ENCODE data around the gene FJX1. TPM values are rescaled to one million over a fixed set of nuclear protein-coding genes. Genes with fewer than 3 reads are reported as not detected.

The FJX1 gene
- total RNA-seq, 1 donor from 2014 or later: 7.4 TPM

DNA sequence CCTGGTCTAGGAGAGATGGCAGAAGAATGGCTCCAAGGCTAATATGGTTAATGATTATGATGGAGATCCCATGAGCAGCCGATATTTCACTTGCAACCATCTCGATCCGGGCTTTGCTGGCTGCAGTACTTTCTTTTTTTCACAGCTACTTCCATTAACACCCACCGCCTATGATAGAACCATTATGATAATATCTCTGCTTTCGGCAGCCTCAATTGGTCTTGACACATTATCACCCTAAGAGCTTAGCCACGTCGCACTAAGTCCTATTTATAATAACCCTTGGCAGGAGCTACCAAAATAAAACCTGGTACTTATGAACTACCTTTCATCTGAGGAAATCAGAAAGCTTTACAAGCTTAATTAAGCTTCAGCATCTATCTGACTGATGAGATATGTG, 7.6 kb upstream of the FJX1 start:
- H3K36me3 ChIP-seq: no peaks in the 10 kb centered on the region
- intact Hi-C loops (cut with DNase I): loop anchor here (10.0 kb wide), 2 partner anchors 214 to 524 kb away; no protein-coding TSS in a partner anchor
- H3K4me1 ChIP-seq: no peaks in the 10 kb centered on the region
- no peaks in the 10 kb centered on the region for H3K27me3 ChIP-seq
- no peak for DNase-seq (ENCODE audit: extremely low spot score in 2 of 2)
- TF ChIP-seq POLR2A (IDR thresholded peaks at IDR 0.05) (no peak), POLR2AphosphoS5 (IDR thresholded peaks at IDR 0.05; ENCODE audit: insufficient read depth in 1 of 2, low read depth in 1 of 2) (no peak)
- TF ChIP-seq, protein P1, sequence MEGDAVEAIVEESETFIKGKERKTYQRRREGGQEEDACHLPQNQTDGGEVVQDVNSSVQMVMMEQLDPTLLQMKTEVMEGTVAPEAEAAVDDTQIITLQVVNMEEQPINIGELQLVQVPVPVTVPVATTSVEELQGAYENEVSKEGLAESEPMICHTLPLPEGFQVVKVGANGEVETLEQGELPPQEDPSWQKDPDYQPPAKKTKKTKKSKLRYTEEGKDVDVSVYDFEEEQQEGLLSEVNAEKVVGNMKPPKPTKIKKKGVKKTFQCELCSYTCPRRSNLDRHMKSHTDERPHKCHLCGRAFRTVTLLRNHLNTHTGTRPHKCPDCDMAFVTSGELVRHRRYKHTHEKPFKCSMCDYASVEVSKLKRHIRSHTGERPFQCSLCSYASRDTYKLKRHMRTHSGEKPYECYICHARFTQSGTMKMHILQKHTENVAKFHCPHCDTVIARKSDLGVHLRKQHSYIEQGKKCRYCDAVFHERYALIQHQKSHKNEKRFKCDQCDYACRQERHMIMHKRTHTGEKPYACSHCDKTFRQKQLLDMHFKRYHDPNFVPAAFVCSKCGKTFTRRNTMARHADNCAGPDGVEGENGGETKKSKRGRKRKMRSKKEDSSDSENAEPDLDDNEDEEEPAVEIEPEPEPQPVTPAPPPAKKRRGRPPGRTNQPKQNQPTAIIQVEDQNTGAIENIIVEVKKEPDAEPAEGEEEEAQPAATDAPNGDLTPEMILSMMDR (IDR thresholded peaks at IDR 0.05): no peak
- H3K9me3 ChIP-seq: no peaks in the 10 kb centered on the region
- H3K27ac ChIP-seq: no peak overlapping the region
- no peak overlapping the region for H3K4me3 ChIP-seq

DNA sequence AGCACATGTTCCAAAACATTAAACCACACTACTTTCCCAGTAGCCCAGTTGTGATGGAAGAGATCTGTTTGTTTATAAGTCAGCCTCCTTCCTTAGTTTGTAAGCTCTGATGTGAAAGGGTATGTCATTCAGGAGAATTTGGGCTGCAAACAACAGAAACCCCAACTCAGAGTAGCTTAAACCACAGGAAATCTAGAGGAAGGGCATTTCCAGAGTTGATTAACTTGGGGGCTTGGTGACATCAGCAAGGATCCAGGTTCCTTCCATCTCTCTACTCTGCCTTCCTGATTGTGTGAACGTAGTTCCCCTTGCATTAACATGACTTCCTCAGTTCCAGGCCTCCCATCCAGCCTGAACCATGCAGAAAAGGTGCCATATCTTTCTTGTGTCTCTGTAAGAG, 6.5 kb upstream of the FJX1 start:
- TF ChIP-seq, protein P1 (IDR thresholded peaks at IDR 0.05): no peak
- no peak for TF ChIP-seq POLR2AphosphoS5 (IDR thresholded peaks at IDR 0.05; ENCODE audit: insufficient read depth in 1 of 2, low read depth in 1 of 2)
- TF ChIP-seq POLR2A (IDR thresholded peaks at IDR 0.05): no peak
- Histone ChIP-seq H3K4me3 (no peak overlapping the region), H3K9me3 (no peaks in the 10 kb centered on the region), H3K36me3 (no peaks in the 10 kb centered on the region), H3K27me3 (no peaks in the 10 kb centered on the region), H3K4me1 (no peaks in the 10 kb centered on the region), H3K27ac (no peak overlapping the region)
- intact Hi-C loops (cut with DNase I): loop anchor here (10.0 kb wide), 2 partner anchors 213 to 523 kb away; no protein-coding TSS in a partner anchor
- DNase-seq (ENCODE audit: extremely low spot score in 2 of 2): no peak

DNA sequence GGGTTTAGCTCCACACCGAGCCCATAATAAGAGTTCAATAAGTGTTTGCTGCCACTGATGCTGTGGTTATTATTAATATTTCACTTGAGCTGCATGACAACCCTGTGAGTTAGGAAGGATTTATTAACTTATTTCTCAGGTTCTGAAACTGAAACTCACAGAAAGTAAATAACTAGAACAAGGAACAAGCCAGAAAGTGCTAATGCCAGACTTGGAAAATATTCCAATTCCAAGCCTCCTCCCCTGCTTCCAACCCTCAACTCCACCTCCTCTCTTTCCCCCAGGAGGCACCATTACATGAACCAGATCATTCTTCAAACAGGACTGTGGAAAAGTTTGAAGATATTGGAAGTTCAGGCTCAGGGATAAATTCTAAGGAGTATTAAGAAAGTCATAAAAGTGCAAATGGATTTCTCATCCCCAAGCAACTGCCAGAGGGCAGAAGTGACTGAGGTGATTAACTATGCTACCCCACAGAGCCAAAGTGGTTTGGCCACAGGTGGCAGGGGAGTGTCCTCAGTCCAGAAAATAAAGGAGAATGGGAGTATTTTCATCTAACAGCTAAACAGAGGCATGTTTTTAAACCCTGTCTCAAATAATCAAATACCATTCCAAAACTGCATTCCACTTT, 3.2 kb upstream of the FJX1 start:
- Histone ChIP-seq H3K27ac (no peak overlapping the region), H3K4me1 (peaks cover 21% of the 10 kb centered on the region), H3K36me3 (no peaks in the 10 kb centered on the region), H3K27me3 (no peaks in the 10 kb centered on the region), H3K9me3 (no peaks in the 10 kb centered on the region), H3K4me3 (no peak overlapping the region)
- DNase-seq (ENCODE audit: extremely low spot score in 2 of 2): no peak
- TF ChIP-seq POLR2A (IDR thresholded peaks at IDR 0.05) (no peak), POLR2AphosphoS5 (IDR thresholded peaks at IDR 0.05; ENCODE audit: insufficient read depth in 1 of 2, low read depth in 1 of 2) (no peak)
- TF ChIP-seq, protein P1 (IDR thresholded peaks at IDR 0.05): no peak
- intact Hi-C loops (cut with DNase I): loop anchor here (5.0 to 10.0 kb wide), 3 partner anchors 210 to 647 kb away; no protein-coding TSS in a partner anchor

DNA sequence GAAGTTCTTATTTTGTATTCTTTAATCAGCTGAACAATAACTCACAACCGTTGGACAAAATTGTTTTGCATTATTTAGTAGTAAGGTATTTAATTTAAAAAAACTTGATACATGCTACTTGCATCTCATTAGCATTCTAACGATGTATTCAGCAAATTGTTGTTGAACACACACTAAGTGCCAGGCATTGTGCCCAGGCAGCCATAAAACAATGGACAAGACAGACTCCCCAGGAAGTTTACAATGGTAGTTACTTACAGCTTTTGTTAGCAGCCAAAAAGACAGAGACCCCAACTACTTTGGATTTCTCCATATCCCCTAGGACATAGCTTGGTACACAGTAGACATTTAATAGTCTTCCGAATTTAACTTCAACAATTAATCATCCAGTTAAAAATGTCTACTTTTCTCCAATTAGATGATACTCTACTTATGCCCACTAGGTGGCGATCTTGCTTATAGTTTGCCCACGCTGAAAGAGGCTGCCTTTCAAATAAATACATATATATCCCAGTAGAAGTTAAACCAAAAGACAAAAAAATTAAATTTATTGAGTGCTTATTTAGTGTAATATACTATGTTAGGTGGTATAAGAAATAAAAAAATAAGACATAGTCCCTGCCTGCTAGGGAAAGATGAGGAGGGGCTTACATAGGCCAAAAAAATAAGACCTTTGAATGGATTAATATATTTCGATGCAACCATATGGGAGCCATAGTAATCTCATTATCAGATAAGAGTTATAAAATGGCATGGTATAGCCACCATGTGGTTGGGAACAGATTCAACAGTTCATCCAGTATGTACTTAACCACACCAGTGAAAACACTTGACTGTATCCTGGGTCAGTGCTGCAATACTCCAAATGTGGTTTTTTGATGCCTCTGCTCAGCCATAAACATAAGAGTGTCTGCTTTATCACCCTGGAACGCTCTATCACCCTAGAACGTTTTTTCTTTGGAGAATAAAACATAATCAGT, 2.0 kb upstream of the FJX1 start:
- Histone ChIP-seq H3K27me3 (no peaks in the 10 kb centered on the region), H3K4me1 (peaks cover 24% of the 10 kb centered on the region)
- intact Hi-C loops (cut with DNase I): loop anchor here (5.0 to 10.0 kb wide), 3 partner anchors 209 to 646 kb away; no protein-coding TSS in a partner anchor

More for the DNA sequence above, 2.0 kb upstream of the FJX1 start:
- Histone ChIP-seq H3K27ac (no peak overlapping the region), H3K36me3 (no peaks in the 10 kb centered on the region), H3K9me3 (no peaks in the 10 kb centered on the region), H3K4me3 (no peak overlapping the region)
- DNase-seq (ENCODE audit: extremely low spot score in 2 of 2): no peak
- no peak for TF ChIP-seq POLR2A (IDR thresholded peaks at IDR 0.05)
- TF ChIP-seq, protein P1 (IDR thresholded peaks at IDR 0.05): peak; percentile 64 to 75 (median 70)

Data from vagina (tissue), 2 donors.